ENCODE results near the gene TMEM175. TPM values are rescaled to one million over a fixed set of nuclear protein-coding genes. Genes with fewer than 3 reads are reported as not detected.

The TMEM175 gene
- total and polyA plus RNA-seq, 2 of the 8 experiments (the other 6 are each of a cell fraction or from before 2014, with no cell fraction given), result 4.9 to 20.7 TPM

DNA sequence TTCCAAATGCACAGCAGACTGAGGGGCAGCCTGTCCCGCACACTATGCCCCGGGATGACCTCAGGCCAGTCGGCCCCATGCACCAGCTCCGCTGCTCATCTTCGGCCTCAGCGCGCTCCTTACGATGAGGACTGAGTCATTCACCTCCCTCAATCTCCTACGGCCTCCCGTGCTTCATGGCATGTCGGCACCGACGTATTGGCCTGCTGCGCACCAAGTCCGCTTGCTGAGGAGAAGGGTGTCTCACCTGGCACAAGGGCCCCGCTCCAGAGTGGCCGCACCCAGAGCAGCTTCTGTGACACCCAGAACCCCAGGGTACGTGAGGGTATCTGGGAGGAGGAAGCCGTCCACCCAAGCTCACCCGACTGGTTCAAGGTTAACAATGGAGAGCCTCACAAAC is 35.6 kb upstream of the TMEM175 start (continued):
- TF ChIP-seq JUND (IDR thresholded peaks at IDR 0.05; ENCODE audit: low read length), result no peak
- TF ChIP-seq CEBPB (IDR thresholded peaks at IDR 0.05; ENCODE audit: low read depth, low read length), result no peak
